SU-DHL-6 (cell line): ENCODE results near the gene JMY.

Source experiments
- H2AFZ ChIP-seq: fragments of 200-600 bp; sonication (generic); 2 replicates; pipeline ENCODE4 v1.6.1; 2014; ENCODE audit warnings: low read depth, mild to moderate bottlenecking, moderate library complexity, mixed read lengths, antibody characterized with exemption, low read length; ENCODE audit not compliant: severe bottlenecking
- H3F3A ChIP-seq: fragments of 200-600 bp; shearing (Covaris generic); 2 replicates; pipeline ENCODE4 v1.6.0; 2016; ENCODE audit warnings: antibody characterized with exemption, mild to moderate bottlenecking; ENCODE audit not compliant: insufficient read depth
- H3K27ac ChIP-seq: fragments of 200-600 bp; sonication (generic); 2 replicates; pipeline ENCODE4 v1.5.1; 2016; ENCODE audit warnings: low read depth, mild to moderate bottlenecking, low read length, moderate library complexity, mixed read lengths
- H3K27me3 ChIP-seq: fragments of 200-600 bp; sonication (generic), shearing (Covaris generic); 2 replicates; pipeline ENCODE4 v1.6.0; 2014; ENCODE audit warnings: mild to moderate bottlenecking, low read length
- H3K36me3 ChIP-seq: fragments of 200-600 bp; sonication (generic); 2 replicates; pipeline ENCODE4 v1.6.1; 2014; ENCODE audit warnings: mild to moderate bottlenecking, low read length, mixed read lengths
- H3K4me2 ChIP-seq: fragments of 300-600, 200-600 bp; shearing (Covaris generic), sonication (generic); 2 replicates; pipeline ENCODE4 v1.6.0; 2014; ENCODE audit warnings: low read length, low read depth, mild to moderate bottlenecking; ENCODE audit not compliant: poor library complexity, severe bottlenecking
- H3K4me3 ChIP-seq: fragments of 200-600 bp; sonication (generic); 2 replicates; pipeline ENCODE4 v1.5.1; 2014; ENCODE audit warnings: antibody characterized with exemption, low read length, mild to moderate bottlenecking, mixed read lengths; ENCODE audit not compliant: insufficient read depth, poor library complexity, severe bottlenecking
- H3K79me2 ChIP-seq: fragments of 200-600 bp; sonication (generic); 2 replicates; pipeline ENCODE4 v1.6.1; 2014; ENCODE audit warnings: mild to moderate bottlenecking, low read length, moderate library complexity; ENCODE audit not compliant: insufficient read depth
- H3K9ac ChIP-seq: fragments of 200-600 bp; sonication (generic); 2 replicates; pipeline ENCODE4 v1.7.0; 2014; ENCODE audit warnings: mild to moderate bottlenecking, low read length
- H3K9me2 ChIP-seq: fragments of 200-600 bp; sonication (generic); replicated peaks from 2 replicates; pipeline ENCODE4 v1.6.1; 2014; ENCODE audit warnings: low read length; ENCODE audit not compliant: insufficient read depth
- H3K9me3 ChIP-seq: fragments of 200-600 bp; sonication (generic); 2 replicates; pipeline ENCODE4 v1.6.1; 2014; ENCODE audit warnings: low read length, mixed read lengths; ENCODE audit not compliant: insufficient read depth
- H4K20me1 ChIP-seq: fragments of 200-600 bp; sonication (generic); 2 replicates; pipeline ENCODE4 v1.6.1; 2014; ENCODE audit warnings: low read depth, mild to moderate bottlenecking, antibody characterized with exemption, low read length, moderate library complexity, mixed read lengths
- CTCF ChIP-seq: fragments of 200-600 bp; sonication (generic); IDR thresholded peaks from one replicate; pipeline ENCODE4 v1.5.1; 2017; ENCODE audit warnings: antibody characterized with exemption, mild to moderate bottlenecking, low read length, moderate library complexity; ENCODE audit not compliant: insufficient read depth, poor library complexity, severe bottlenecking
- EZH2phosphoT487 ChIP-seq: fragments of 200-600 bp; sonication (generic), shearing (Covaris generic); conservative IDR thresholded peaks from 2 replicates; pipeline ENCODE4 v1.6.1; 2018; ENCODE audit warnings: mild to moderate bottlenecking, antibody characterized with exemption, low read length, moderate library complexity, mixed read lengths

JMY gene

GRCh38 chr5:79206541-79206940, 29.4 kb upstream of the JMY start:
- no peaks in the 10 kb centered on the region for H3K9me3 ChIP-seq
- H3K27ac ChIP-seq: no peak overlapping the region
- H3K79me2 ChIP-seq: no peaks in the 10 kb centered on the region
- H3K9ac ChIP-seq: no peak overlapping the region
- no peaks in the 10 kb centered on the region for H3K27me3 ChIP-seq
- H3K4me3 ChIP-seq: no peak overlapping the region
- no peaks in the 10 kb centered on the region for H3K36me3 ChIP-seq
- no peaks in the 10 kb centered on the region for H3F3A ChIP-seq
- TF ChIP-seq EZH2phosphoT487: no peak
- TF ChIP-seq CTCF: no peak
- H3K9me2 ChIP-seq: no peaks in the 10 kb centered on the region
- H4K20me1 ChIP-seq: no peaks in the 10 kb centered on the region
- H3K4me2 ChIP-seq: no peak overlapping the region
- H2AFZ ChIP-seq: no peak overlapping the region

GRCh38 chr5:79209505-79209904, 26.4 kb upstream of the JMY start:
- no peaks in the 10 kb centered on the region for H3K27me3 ChIP-seq

GRCh38 chr5:79224286-79224984, 11.5 kb upstream of the JMY start:
- no peak overlapping the region for H3K4me2 ChIP-seq
- H3K9ac ChIP-seq: no peak overlapping the region
- no peaks in the 10 kb centered on the region for H3K27me3 ChIP-seq
- no peak overlapping the region for H3K4me3 ChIP-seq
- H3K9me3 ChIP-seq: no peaks in the 10 kb centered on the region
- no peak overlapping the region for H3K27ac ChIP-seq
- H3K79me2 ChIP-seq: no peaks in the 10 kb centered on the region
- no peaks in the 10 kb centered on the region for H3K9me2 ChIP-seq
- no peak overlapping the region for H2AFZ ChIP-seq
- no peaks in the 10 kb centered on the region for H3F3A ChIP-seq
- H3K36me3 ChIP-seq: no peaks in the 10 kb centered on the region
- H4K20me1 ChIP-seq: no peaks in the 10 kb centered on the region
- TF ChIP-seq CTCF (no peak), EZH2phosphoT487 (no peak)

More at GRCh38 chr5:79209505-79209904, 26.4 kb upstream of the JMY start:
- no peak overlapping the region for H3K4me2 ChIP-seq
- H3K9ac ChIP-seq: no peak overlapping the region
- no peak overlapping the region for H2AFZ ChIP-seq
- no peaks in the 10 kb centered on the region for H3K36me3 ChIP-seq
- no peaks in the 10 kb centered on the region for H3K9me2 ChIP-seq
- no peak overlapping the region for H3K4me3 ChIP-seq
- H3K9me3 ChIP-seq: no peaks in the 10 kb centered on the region
- H3K27ac ChIP-seq: no peak overlapping the region
- no peaks in the 10 kb centered on the region for H3F3A ChIP-seq
- no peaks in the 10 kb centered on the region for H3K79me2 ChIP-seq
- H4K20me1 ChIP-seq: no peaks in the 10 kb centered on the region
- TF ChIP-seq CTCF: no peak
- no peak for TF ChIP-seq EZH2phosphoT487
